A673 (cell line): ENCODE data around the gene SPTBN4. TPM values are rescaled to one million over a fixed set of nuclear protein-coding genes. Genes with fewer than 3 reads are reported as not detected.
"Not testable (repeated sequence)": the region's sequence is repeated elsewhere in the genome, so short reads cannot be mapped to it uniquely, and the experiment has no call there.

Experiments used
- BruUV-seq: library from RNA; stranded (reverse); fragments of 400-500 nt; replicated peaks from 2 replicates; lab custom pipeline; 2021; lab: Mats Ljungman, UMichigan
- CTCF ChIA-PET: fragments of 300-600 bp; sonication (Branson Sonifier 250); formaldehyde crosslinking; loops from one replicate; lab custom pipeline; 2022; ENCODE audit warnings: antibody characterized with exemption; lab: Charles Lee
- POLR2A ChIA-PET: fragments of 300-600 bp; sonication (Branson Sonifier 250); formaldehyde crosslinking; loops from one replicate; lab custom pipeline; 2022; ENCODE audit warnings: antibody characterized with exemption; ENCODE audit not compliant: low non-redundant PET; lab: Charles Lee
- DNase-seq: peaks from one replicate; pipeline ENCODE4 v3.0.0-alpha.2; 2015; ENCODE audit warnings: low spot score
- H3K27ac ChIP-seq: fragments of 200-600 bp; sonication (generic); 2 replicates; pipeline ENCODE4 v1.5.1; 2016; ENCODE audit warnings: mixed run types, low read depth, mild to moderate bottlenecking, mixed read lengths, antibody characterized with exemption, low read length; ENCODE audit not compliant: poor library complexity, severe bottlenecking
- H3K27me3 ChIP-seq: fragments of 200-600 bp; sonication (generic); replicated peaks from 2 replicates; pipeline ENCODE4 v1.6.1; 2017; ENCODE audit warnings: mixed run types, low read depth, mild to moderate bottlenecking, mixed read lengths, antibody characterized with exemption, low read length; ENCODE audit not compliant: insufficient read depth, poor library complexity
- H3K36me3 ChIP-seq: fragments of 200-600 bp; sonication (generic); 2 replicates; pipeline ENCODE4 v1.6.1; 2016; ENCODE audit warnings: mixed run types, mild to moderate bottlenecking, mixed read lengths, antibody characterized with exemption, low read length; ENCODE audit not compliant: insufficient read depth, poor library complexity, severe bottlenecking
- H3K4me1 ChIP-seq: fragments of 200-600 bp; sonication (generic); 2 replicates; pipeline ENCODE4 v1.6.1; 2017; ENCODE audit warnings: mixed run types, mild to moderate bottlenecking, mixed read lengths, antibody characterized with exemption, low read length; ENCODE audit not compliant: insufficient read depth, poor library complexity, severe bottlenecking
- H3K4me3 ChIP-seq: fragments of 200-600 bp; sonication (generic); 2 replicates; pipeline ENCODE4 v1.5.1; 2016; ENCODE audit warnings: low read depth, mixed run types, mild to moderate bottlenecking, mixed read lengths, low read length; ENCODE audit not compliant: poor library complexity, severe bottlenecking
- H3K9me3 ChIP-seq: fragments of 200-600 bp; sonication (generic); 2 replicates; pipeline ENCODE4 v1.6.1; 2016; ENCODE audit warnings: mixed run types, low read depth, mild to moderate bottlenecking, mixed read lengths, antibody characterized with exemption, low read length; ENCODE audit not compliant: poor library complexity, severe bottlenecking
- CTCF ChIP-seq: fragments of 300-800, 200-600 bp; sonication (generic); conservative IDR thresholded peaks from 2 replicates; pipeline ENCODE4 v1.5.1; 2017; ENCODE audit warnings: low read depth, mild to moderate bottlenecking, antibody characterized with exemption, low read length, moderate library complexity, mixed read lengths
- EZH2 ChIP-seq: fragments of 200-600 bp; sonication (generic); IDR thresholded peaks from 2 replicates; pipeline ENCODE4 v1.6.1; 2017; ENCODE audit warnings: borderline replicate concordance, low read depth, mild to moderate bottlenecking, mixed read lengths, antibody characterized with exemption, low read length; ENCODE audit not compliant: poor library complexity, severe bottlenecking
- intact Hi-C: fragments of 100-400 bp; cut with micrococcal nuclease; formaldehyde crosslinking; loops from one replicate; pipeline ENCODE4 v1.10.0; 2022; ENCODE audit not compliant: unreplicated experiment
- total RNA-seq: library from RNA; stranded (reverse); gene quantifications from 2 replicates; pipeline ENCODE4 v1.2.3, GENCODE V29; 2021

The SPTBN4 gene
- total RNA-seq, 1 experiment from 2014 or later: 0.43 TPM

GRCh38 chr19:40521276-40521675 lies 54.5 kb downstream of the SPTBN4 start:
- TF ChIP-seq EZH2: no peak
- peak; percentile 55 for TF ChIP-seq CTCF
- POLR2A ChIA-PET: no interaction called here
- CTCF ChIA-PET: interaction anchor here (1.0 to 1.4 kb wide), 5 partner anchors 8 to 216 kb away, joined by 3 to 11 read pairs (median 4); partner anchors contain the start of genes BLVRB and SPTBN4
- H3K36me3 ChIP-seq: no peaks in the 10 kb centered on the region
- H3K27me3 ChIP-seq: peaks cover 14% of the 10 kb centered on the region
- BruUV-seq: no TSS peak
- H3K9me3 ChIP-seq: no peaks in the 10 kb centered on the region
- H3K4me3 ChIP-seq: no peak overlapping the region
- no peak overlapping the region for H3K27ac ChIP-seq
- intact Hi-C loops: loop anchor here (5.0 to 10.0 kb wide), 4 partner anchors 94 to 376 kb away; partner anchors contain the start of gene SERTAD1
- H3K4me1 ChIP-seq: no peaks in the 10 kb centered on the region
- peak; percentile 45 for DNase-seq

- POLR2A ChIA-PET, BruUV-seq, H3K4me1 ChIP-seq, H3K36me3 ChIP-seq, H3K27ac ChIP-seq, H3K4me3 ChIP-seq, DNase-seq, H3K9me3 ChIP-seq: not testable (repeated sequence)
- CTCF ChIA-PET: interaction anchor here (1.0 to 1.4 kb wide), 5 partner anchors 8 to 216 kb away, joined by 3 to 11 read pairs (median 4); partner anchors contain the start of genes BLVRB and SPTBN4
- intact Hi-C loops: loop anchor here (5.0 to 10.0 kb wide), 4 partner anchors 95 to 377 kb away; partner anchors contain the start of gene SERTAD1
- peaks cover 14% of the 10 kb centered on the region for H3K27me3 ChIP-seq
These were observed 55.1 kb downstream of the SPTBN4 start for GRCh38 chr19:40521900-40522299.

GRCh38 chr19:40523322-40524047 lies 56.7 kb downstream of the SPTBN4 start:
- peak; percentile 90 for TF ChIP-seq CTCF
- TF ChIP-seq EZH2: no peak
- H3K27ac ChIP-seq: no peak overlapping the region
- no peaks in the 10 kb centered on the region for H3K4me1 ChIP-seq
- DNase-seq: peak; percentile 83
- POLR2A ChIA-PET: interaction anchor here (0.6 kb wide), 1 partner anchor 216 kb away, joined by 3 read pairs; no protein-coding TSS in a partner anchor
- CTCF ChIA-PET: interaction anchor here (0.5 to 1.4 kb wide), 10 partner anchors 8 to 278 kb away, joined by 3 to 14 read pairs (median 6); no protein-coding TSS in a partner anchor
- H3K36me3 ChIP-seq: no peaks in the 10 kb centered on the region
- no TSS peak for BruUV-seq
- H3K9me3 ChIP-seq: no peaks in the 10 kb centered on the region
- peaks cover 14% of the 10 kb centered on the region for H3K27me3 ChIP-seq
- H3K4me3 ChIP-seq: no peak overlapping the region
- intact Hi-C loops: loop anchor here (5.0 to 10.0 kb wide), 4 partner anchors 96 to 379 kb away; partner anchors contain the start of gene SERTAD1
